MM.1S (cell line): ENCODE data around the gene EEF1AKMT1.

Source experiments
- DNase-seq: peaks from one replicate; pipeline ENCODE4 v3.0.0-alpha.2; 2015
- H2AFZ ChIP-seq: fragments of 300-600 bp; sonication (generic); 2 replicates; pipeline ENCODE4 v1.6.0; 2016; ENCODE audit warnings: antibody characterized with exemption, low read length
- H3F3A ChIP-seq: fragments of 300-600 bp; sonication (generic); 2 replicates; pipeline ENCODE4 v1.6.1; 2016; ENCODE audit warnings: mild to moderate bottlenecking, antibody characterized with exemption, low read length, moderate library complexity, mixed read lengths; ENCODE audit not compliant: insufficient read depth
- H3K27ac ChIP-seq: fragments of 300-600 bp; sonication (generic); 2 replicates; pipeline ENCODE4 v1.5.1; 2016; ENCODE audit warnings: mild to moderate bottlenecking, low read length
- H3K27me3 ChIP-seq: fragments of 300-600 bp; sonication (generic); replicated peaks from 2 replicates; pipeline ENCODE4 v1.6.0; 2016; ENCODE audit warnings: low read length; ENCODE audit not compliant: insufficient read depth
- H3K36me3 ChIP-seq: fragments of 300-600 bp; sonication (generic); replicated peaks from 2 replicates; pipeline ENCODE4 v1.6.1; 2016; ENCODE audit warnings: mild to moderate bottlenecking, low read length, mixed read lengths; ENCODE audit not compliant: insufficient read depth
- H3K4me1 ChIP-seq: fragments of 300-600 bp; sonication (generic); 2 replicates; pipeline ENCODE4 v1.6.1; 2016; ENCODE audit warnings: low read length, mixed read lengths
- H3K4me2 ChIP-seq: fragments of 300-600 bp; sonication (generic); 2 replicates; pipeline ENCODE4 v1.6.0; 2016; ENCODE audit warnings: low read depth, low read length
- H3K4me3 ChIP-seq: fragments of 300-600 bp; sonication (generic); 2 replicates; pipeline ENCODE4 v1.5.1; 2016; ENCODE audit warnings: low read length, mixed read lengths
- H3K79me2 ChIP-seq: fragments of 300-600 bp; sonication (generic); 2 replicates; pipeline ENCODE4 v1.6.1; 2016; ENCODE audit warnings: mixed run types, low read length, mixed read lengths
- H3K9ac ChIP-seq: fragments of 300-600 bp; sonication (generic); 2 replicates; pipeline ENCODE4 v1.6.1; 2016; ENCODE audit warnings: low read length, mixed read lengths
- H3K9me2 ChIP-seq: fragments of 300-600 bp; sonication (generic); replicated peaks from 2 replicates; pipeline ENCODE4 v1.6.1; 2016; ENCODE audit warnings: mild to moderate bottlenecking, low read length, mixed read lengths; ENCODE audit not compliant: insufficient read depth
- H3K9me3 ChIP-seq: fragments of 300-600 bp; sonication (generic); replicated peaks from 2 replicates; pipeline ENCODE4 v1.6.1; 2016; ENCODE audit warnings: mild to moderate bottlenecking, low read length, mixed read lengths; ENCODE audit not compliant: insufficient read depth
- H4K20me1 ChIP-seq: fragments of 300-600 bp; sonication (generic); 2 replicates; pipeline ENCODE4 v1.6.1; 2016; ENCODE audit warnings: mild to moderate bottlenecking, low read length, moderate library complexity, mixed read lengths; ENCODE audit not compliant: insufficient read depth
- EZH2 ChIP-seq: fragments of 300-600 bp; sonication (generic); optimal IDR thresholded peaks from 2 replicates; pipeline ENCODE3; 2017; ENCODE audit warnings: low read depth, mild to moderate bottlenecking, antibody characterized with exemption, low read length, mixed read lengths
- EZH2phosphoT487 ChIP-seq: fragments of 300-600 bp; sonication (generic); IDR thresholded peaks from 2 replicates; pipeline ENCODE4 v1.6.1; 2018; ENCODE audit warnings: antibody characterized with exemption, low read length
- TF ChIP-seq, protein P1 (sequence below): fragments of 300-600 bp; sonication (generic); IDR thresholded peaks from 2 replicates; pipeline ENCODE4 v1.5.1; 2016; ENCODE audit warnings: antibody characterized with exemption, low read length, mixed read lengths

EEF1AKMT1 gene

DNA sequence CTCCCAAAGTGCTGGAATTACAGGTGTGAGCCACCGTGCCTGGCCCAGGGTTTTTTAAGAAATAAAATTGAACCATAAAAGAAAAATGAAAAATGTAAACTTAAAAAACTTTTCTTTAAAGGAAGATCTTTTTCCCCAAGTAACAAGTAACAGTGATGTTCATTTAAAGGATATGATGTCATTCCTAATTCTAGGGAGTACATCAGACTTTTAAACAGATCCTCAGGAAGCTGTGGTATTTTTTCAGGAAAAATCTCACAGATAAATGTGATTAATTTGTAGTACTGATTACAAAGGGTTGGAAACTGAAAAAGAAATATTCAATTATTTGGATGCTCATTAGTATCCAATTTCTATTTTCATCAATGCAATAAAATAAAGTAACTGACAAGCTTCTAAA is 14.6 kb upstream of the EEF1AKMT1 start:
- no peaks in the 10 kb centered on the region for H3K9me3 ChIP-seq
- no peaks in the 10 kb centered on the region for H3K27me3 ChIP-seq
- H3K4me1 ChIP-seq = peaks cover 2% of the 10 kb centered on the region
- no peaks in the 10 kb centered on the region for H3K79me2 ChIP-seq
- no peak overlapping the region for H3K4me2 ChIP-seq
- H3K9ac ChIP-seq = no peak overlapping the region
- H3F3A ChIP-seq = no peaks in the 10 kb centered on the region; the same call in 1 of the 2 replicates
- no peak overlapping the region for H3K27ac ChIP-seq
- TF ChIP-seq EZH2phosphoT487 (no peak), EZH2 (no peak)
- TF ChIP-seq, protein P1, sequence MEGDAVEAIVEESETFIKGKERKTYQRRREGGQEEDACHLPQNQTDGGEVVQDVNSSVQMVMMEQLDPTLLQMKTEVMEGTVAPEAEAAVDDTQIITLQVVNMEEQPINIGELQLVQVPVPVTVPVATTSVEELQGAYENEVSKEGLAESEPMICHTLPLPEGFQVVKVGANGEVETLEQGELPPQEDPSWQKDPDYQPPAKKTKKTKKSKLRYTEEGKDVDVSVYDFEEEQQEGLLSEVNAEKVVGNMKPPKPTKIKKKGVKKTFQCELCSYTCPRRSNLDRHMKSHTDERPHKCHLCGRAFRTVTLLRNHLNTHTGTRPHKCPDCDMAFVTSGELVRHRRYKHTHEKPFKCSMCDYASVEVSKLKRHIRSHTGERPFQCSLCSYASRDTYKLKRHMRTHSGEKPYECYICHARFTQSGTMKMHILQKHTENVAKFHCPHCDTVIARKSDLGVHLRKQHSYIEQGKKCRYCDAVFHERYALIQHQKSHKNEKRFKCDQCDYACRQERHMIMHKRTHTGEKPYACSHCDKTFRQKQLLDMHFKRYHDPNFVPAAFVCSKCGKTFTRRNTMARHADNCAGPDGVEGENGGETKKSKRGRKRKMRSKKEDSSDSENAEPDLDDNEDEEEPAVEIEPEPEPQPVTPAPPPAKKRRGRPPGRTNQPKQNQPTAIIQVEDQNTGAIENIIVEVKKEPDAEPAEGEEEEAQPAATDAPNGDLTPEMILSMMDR = no peak
- H3K36me3 ChIP-seq = no peaks in the 10 kb centered on the region
- no peaks in the 10 kb centered on the region for H4K20me1 ChIP-seq
- no peak for DNase-seq
- H3K9me2 ChIP-seq = no peaks in the 10 kb centered on the region
- no peak overlapping the region for H2AFZ ChIP-seq
- H3K4me3 ChIP-seq = no peak overlapping the region

DNA sequence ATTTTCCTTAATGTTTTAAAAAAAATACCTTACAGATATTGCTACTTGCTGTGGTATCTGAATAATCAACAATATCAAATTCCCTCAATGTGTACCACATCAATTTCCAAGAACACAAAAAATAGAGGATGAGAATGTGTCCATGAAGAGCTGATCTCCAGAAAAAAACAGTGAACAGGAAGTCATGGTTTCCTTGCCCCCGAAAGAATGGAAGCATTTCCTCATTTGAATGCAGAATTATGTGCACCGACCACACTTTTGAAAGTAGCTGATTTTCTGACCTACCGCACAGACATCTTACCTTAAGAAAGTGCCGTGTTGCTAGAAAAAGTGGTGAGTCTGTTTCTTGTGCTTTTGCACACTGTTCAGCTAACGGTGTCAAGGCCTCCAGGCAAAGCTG is 13.4 kb upstream of the EEF1AKMT1 start:
- no peak overlapping the region for H3K4me2 ChIP-seq
- H3K36me3 ChIP-seq = no peaks in the 10 kb centered on the region

GRCh38 chr13:20782116-20782708 is 8.5 kb upstream of the EEF1AKMT1 start:
- no peaks in the 10 kb centered on the region for H3K9me2 ChIP-seq
- peak overlapping the region; percentile 39 for H3K4me2 ChIP-seq
- no peaks in the 10 kb centered on the region for H3K27me3 ChIP-seq
- H3K9me3 ChIP-seq = no peaks in the 10 kb centered on the region
- no peak overlapping the region; the same call in 1 of the 2 replicates for H3K9ac ChIP-seq
- H3K27ac ChIP-seq = peak overlapping the region; percentile 62
- H3F3A ChIP-seq = peaks cover 14% of the 10 kb centered on the region
- H4K20me1 ChIP-seq = no peaks in the 10 kb centered on the region
- peaks cover 18% of the 10 kb centered on the region for H3K4me1 ChIP-seq
- peak; percentile 68 for DNase-seq
- no peaks in the 10 kb centered on the region for H3K79me2 ChIP-seq
- H3K36me3 ChIP-seq = no peaks in the 10 kb centered on the region
- no peak overlapping the region for H3K4me3 ChIP-seq
- TF ChIP-seq EZH2 = no peak
- TF ChIP-seq EZH2phosphoT487 = no peak
- TF ChIP-seq, protein P1 = no peak
- no peak overlapping the region for H2AFZ ChIP-seq

More for the DNA sequence above, 13.4 kb upstream of the EEF1AKMT1 start:
- H3F3A ChIP-seq = peaks cover 10% of the 10 kb centered on the region
- no peak overlapping the region for H3K9ac ChIP-seq
- no peak overlapping the region for H2AFZ ChIP-seq
- no peak for DNase-seq
- peaks cover 12% of the 10 kb centered on the region for H3K4me1 ChIP-seq
- H3K4me3 ChIP-seq = no peak overlapping the region
- no peaks in the 10 kb centered on the region for H4K20me1 ChIP-seq
- no peak for TF ChIP-seq EZH2
- TF ChIP-seq, protein P1 = no peak
- TF ChIP-seq EZH2phosphoT487 = no peak
- H3K9me2 ChIP-seq = no peaks in the 10 kb centered on the region
- H3K27ac ChIP-seq = no peak overlapping the region
- H3K79me2 ChIP-seq = no peaks in the 10 kb centered on the region
- H3K27me3 ChIP-seq = no peaks in the 10 kb centered on the region
- H3K9me3 ChIP-seq = no peaks in the 10 kb centered on the region
